Activated CD8-positive, alpha-beta memory T cell treated with anti-CD3 and anti-CD28 coated beads, Interleukin-2, amount 50 U/mL, for 48 hours (primary cell): ENCODE data around the gene AREL1.

Source experiments
- DNase-seq: peaks from one replicate; pipeline ENCODE4 v3.0.0-alpha.2; 2020

The AREL1 gene

GRCh38 chr14:74630881-74631690 is 81.8 kb downstream of the AREL1 start:
- DNase-seq, result no peak

GRCh38 chr14:74628418-74628817 is 84.5 kb downstream of the AREL1 start:
- DNase-seq, result no peak

- no peak for DNase-seq
Measured at GRCh38 chr14:74627076-74627475, 85.8 kb downstream of the AREL1 start.

DNA sequence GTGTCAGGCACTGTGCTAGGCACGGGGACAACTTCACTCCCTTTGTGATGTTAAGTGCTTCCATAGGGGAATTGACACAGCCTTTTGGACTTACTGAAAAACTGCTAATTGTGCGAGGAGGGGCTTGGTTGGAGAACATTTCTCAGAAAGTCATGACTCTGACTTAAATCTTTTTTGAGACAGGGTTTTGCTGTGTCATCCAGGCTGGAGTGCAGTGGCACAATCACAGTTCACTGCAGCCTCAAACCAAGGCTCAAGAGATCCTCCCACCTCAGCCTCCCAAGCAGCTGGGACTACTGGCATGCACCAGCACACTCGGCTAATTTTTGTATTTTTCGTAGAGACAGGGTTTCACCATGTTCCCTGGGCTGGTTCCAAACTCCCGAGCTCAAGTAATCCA is 90.6 kb downstream of the AREL1 start:
- no peak for DNase-seq

DNA sequence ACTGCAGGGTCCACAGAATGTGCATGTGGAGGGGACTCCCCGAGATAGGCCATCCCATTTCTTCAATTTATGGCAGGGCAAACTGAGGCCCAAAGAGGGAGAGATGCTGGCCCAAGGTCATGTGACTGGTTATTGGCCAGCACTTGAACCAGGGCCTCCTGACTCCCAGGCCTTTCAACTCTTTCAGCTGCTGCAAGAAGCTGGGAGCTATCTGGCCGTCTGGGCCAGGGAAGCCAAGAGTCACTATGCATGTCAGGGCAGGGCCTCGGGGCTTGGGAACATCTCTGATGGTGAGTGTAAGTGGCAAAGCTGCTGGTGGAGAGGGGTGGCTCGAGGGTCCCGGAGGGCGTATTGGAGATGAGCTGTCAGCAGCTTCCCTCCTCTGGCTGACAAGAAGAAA is 91.3 kb downstream of the AREL1 start:
- no peak for DNase-seq

- DNase-seq, result no peak
Measured at GRCh38 chr14:74620923-74621322, 92.0 kb downstream of the AREL1 start.

- peak; percentile 63 for DNase-seq
Measured at GRCh38 chr14:74620497-74620921, 92.4 kb downstream of the AREL1 start.

DNA sequence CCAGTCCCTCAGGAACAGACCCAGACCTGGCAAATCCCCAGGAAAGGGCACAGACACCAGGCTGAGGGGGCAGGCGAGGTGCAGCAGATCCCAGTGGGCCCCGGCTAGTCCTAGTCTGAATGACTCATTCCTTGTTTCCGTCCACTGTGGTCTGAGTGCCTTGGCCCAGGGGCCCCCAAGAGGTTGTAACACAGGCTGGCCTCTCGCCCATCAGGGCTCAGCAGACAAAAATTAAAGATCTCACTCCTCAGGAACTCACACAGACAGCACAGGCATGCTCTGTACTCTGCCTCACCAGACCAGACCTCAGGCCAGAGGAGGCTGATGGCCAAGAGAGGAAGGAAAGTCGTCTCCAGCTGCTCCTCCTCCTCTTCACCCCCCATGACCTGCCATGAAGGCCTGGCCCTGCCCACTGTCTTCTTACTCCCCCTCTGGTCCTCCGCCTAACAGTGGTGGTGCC is 93.2 kb downstream of the AREL1 start:
- DNase-seq, result no peak

GRCh38 chr14:74618078-74618952 is 94.6 kb downstream of the AREL1 start:
- DNase-seq, result peak; percentile 77

DNA sequence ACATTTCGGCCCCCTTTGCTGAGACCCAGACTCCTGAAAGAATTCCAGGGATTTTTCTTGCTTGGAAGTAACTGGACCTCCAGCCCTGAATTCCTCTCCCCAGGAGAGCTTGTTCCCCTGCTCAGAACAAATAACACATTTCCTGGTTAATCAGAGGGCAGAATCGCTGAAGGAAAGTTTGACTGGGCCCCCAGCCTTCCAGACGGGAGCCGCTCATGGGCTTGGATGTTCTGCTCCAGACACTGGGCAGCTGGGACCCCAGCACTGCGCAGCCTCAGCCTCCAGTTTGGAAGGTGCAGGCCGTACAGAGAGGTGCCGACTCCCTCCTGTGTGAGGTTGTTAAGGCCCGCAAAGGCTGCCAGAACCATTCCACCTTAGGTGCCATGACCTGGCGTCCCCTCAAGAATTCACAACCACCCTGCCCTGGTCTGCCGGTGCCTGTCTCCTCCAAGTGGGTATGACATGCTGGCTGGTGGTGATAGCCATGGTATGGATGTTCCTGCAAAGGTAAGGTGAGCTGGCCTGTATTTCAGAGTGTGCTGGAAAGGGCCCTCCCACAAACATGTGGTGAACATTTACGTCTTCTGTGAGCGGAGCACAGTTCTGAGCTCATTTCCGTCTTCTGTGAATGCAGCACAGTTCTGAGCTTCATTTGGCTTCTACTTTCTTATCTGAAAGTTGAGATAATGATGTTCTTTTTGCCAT is 95.7 kb downstream of the AREL1 start:
- no peak for DNase-seq

GRCh38 chr14:74616507-74616906 is 96.4 kb downstream of the AREL1 start:
- no peak for DNase-seq

DNA sequence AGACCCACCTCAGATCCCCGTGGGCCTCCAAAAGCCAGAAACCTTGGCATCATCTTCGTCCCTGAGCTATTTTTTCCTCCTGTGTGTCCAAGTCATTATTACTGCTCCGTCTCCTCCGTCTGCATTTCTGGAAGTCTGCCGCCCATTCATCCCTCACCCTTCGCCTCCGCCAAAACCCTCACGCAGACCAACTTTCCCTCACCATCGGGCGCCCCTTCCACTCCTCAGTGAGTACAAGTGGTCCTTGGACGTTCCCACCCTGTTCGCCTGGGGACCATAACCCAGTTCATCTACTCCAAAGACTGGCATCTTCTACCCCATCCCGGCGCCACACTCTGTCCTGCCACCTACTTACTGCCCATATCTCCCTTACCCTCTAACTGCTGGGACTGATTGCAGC is 97.1 kb downstream of the AREL1 start:
- no peak for DNase-seq

DNA sequence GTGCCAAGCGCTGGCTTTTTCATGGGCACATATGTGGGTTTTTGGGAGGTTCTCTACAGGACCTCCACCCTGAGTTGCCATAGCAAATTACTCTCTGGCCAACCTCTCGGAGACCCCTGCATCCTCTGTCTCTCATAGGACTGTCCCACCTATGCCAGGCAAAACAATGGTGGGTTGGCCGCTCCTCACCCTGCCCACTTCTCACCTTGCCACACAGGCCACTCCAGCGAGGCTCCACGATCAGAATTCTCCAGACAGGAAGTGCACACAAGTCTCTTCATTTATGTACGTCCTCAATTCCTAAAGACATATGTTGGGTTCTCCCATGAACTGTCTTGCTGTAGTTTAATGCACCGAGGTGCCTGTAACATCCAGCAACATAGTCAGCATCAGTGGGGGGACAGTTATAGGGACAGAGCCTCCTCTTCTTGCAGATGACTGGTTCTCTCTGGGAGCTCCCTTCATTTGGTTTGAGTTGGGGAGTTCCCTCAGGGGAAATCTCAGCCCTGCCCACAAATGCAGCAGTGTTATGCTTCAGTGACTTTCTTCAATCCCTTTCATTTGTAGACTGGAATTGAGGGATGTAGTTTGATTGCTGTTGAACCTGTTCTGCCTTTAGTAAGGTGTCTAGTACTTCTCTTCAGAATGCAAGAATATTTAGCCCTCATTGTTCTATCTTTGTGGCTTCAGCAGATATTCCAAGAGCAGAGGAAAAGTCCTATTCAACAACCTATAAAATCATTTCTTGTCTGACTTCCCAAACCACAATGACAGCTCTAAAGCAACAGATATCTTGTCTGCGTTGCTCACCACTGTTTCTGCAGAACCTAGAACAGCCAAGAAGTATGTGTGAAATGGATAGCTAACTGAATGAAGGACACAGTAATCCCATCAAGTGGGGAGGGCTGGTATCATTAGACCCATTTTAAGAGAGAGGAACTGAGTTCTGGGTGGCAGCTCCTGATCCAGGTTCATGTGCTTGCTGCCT is 98.1 kb downstream of the AREL1 start:
- DNase-seq, result no peak

DNA sequence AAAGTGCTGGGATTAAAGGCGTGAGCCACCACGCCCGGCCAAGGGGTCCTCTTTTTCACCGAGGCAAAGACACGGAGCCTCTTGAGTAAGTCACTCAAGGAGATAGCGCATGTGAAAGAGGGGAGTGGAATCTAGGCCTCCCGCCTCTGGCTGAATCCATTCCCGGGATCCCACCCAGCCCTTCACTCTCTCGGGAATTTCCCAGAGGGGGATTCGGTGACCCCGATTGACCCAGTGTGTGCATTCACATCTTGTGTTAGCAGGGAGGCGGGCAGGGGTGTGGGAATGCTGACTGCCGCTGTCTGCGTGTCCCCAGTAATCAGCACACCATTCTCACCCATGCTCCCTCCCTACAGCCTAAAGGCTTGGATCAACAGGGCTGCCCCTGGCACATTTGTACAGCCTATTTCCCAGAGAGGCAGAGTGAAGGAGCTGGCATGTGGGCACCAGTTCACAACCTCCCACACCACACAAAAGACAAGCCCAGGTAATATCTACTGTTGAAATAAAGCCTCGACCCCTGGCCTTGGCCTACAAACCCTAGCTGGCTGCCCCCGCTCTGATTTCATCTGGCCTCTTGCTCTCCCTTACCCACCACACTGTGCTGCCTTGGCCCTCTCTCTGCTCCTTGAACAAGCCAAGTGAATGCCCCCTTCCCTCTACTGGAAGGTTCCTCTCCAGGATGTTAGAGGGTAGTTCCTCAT is 99.5 kb downstream of the AREL1 start:
- no peak for DNase-seq

DNA sequence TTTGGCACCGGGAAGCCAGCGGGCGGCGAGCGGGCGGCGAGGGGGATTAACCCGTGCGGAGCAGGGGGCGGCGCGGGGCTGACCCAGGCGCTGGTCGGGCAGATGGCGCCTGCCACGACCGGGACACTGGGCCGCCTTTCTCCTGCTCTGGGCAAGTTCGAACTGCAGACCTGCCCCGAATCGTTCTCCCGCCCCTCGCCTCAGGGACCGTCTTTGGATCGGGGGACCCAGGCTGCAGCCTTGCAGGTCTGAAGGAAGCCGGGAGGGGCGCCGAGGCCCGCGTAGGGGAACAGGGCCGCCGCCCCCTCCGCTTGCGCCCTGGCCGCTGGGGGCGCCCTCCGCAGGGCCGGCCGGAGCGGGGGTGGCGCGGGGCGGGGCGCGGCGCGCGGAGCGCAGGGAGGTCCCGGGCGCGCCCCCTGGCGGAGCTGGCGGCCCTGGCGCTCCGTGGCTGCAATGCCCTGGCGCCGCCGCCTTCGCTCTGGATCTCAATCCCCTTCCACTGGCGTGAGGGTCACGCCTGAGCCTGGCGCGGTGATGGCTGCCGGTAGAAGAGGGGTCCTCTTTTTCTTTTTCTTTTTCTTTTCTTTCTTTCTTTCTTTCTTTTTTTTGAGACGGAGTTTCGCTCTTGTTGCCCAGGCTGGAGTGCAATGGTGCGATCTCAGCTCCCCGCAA is 100.4 kb downstream of the AREL1 start:
- peak; percentile 95 for DNase-seq

DNA sequence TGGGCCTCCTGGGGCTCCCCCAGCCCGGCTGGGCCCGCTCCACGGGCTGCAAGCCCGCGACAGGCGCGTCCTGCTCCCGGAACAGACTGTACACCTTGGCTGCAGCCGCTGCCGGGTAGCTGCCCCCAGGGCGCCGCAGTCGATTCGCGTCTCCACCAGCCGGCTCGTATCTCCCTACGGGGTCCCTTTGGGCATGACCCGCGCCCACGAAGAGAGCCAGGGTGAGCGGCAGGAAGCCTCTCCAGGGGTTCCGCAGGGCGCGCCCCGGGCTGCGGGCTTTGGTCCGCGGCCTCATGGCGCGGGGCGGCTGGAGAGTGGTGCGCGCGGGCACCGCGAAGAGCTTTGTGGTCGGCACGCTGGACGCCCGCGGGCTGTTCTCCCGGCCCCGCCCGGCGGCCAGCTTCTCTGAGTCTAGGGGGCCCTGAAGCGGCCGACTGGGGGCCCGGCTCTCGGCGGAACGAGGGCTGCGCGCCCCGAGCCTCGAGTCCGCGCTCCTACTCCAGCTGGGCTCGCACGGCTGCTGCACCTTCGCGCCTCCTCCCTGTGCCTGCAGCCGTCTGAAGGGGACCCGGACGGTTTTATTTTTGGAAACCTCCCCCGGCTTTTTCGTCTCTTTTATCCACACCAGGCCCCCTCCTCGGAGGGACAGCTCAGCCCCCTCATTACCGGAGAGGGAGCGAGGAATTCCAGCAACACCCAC is 101.1 kb downstream of the AREL1 start, which contains the start of gene LTBP2:
Gene LTBP2 (minus strand): TSS at position 588 of the 700 bp plus-strand sequence. CDS start 293 bp downstream, at position 295.
- peak; percentile 66 for DNase-seq
